ENCODE measurements around the gene CORO2B.

GRCh38 chr15:68599560-68600071 lies 20.8 kb downstream of the CORO2B start:
- TF ChIP-seq CTCF (IDR thresholded peaks at IDR 0.05) (no peak), POLR2A (IDR thresholded peaks at IDR 0.05) (no peak)

All from uterus (tissue), 2 donors.